ENCODE results near the gene CAVIN2.

CAVIN2 gene

GRCh38 chr2:191797942-191798876 is 48.7 kb downstream of the CAVIN2 start:
- H3K14ac ChIP-seq (ENCODE audit: low read length): no peak overlapping the region
- no peaks in the 10 kb centered on the region for H3K36me3 ChIP-seq (ENCODE audit: control insufficient read depth in 1 of 2, insufficient read depth in 2 of 2, low read length in 2 of 2)
- no peak overlapping the region for H3K18ac ChIP-seq (ENCODE audit: low read length)
- H3K23ac ChIP-seq (ENCODE audit: low read length): no peak overlapping the region
- no peak overlapping the region for H3K4ac ChIP-seq (ENCODE audit: low read depth, low read length)
- H4K91ac ChIP-seq (ENCODE audit: low read depth, low read length): no peak overlapping the region
- no peaks in the 10 kb centered on the region for H3K79me2 ChIP-seq (ENCODE audit: control insufficient read depth, insufficient read depth, low read length, poor library complexity)
- H2BK120ac ChIP-seq (ENCODE audit: insufficient read depth, low read length, poor library complexity): no peak overlapping the region
- no peak overlapping the region for H3K27ac ChIP-seq (ENCODE audit: low read depth, low read length)
- H3K9me3 ChIP-seq (ENCODE audit: insufficient read depth, low read depth, low read length): no peaks in the 10 kb centered on the region
- H2AK5ac ChIP-seq (ENCODE audit: low read length): no peak overlapping the region
- no peak overlapping the region for H2AFZ ChIP-seq (ENCODE audit: insufficient read depth, low read length, poor library complexity)
- no peak overlapping the region for H2BK5ac ChIP-seq (ENCODE audit: low read depth, low read length, poor library complexity)
- no peak overlapping the region for H4K8ac ChIP-seq (ENCODE audit: low read depth, low read length)
- H3K27me3 ChIP-seq (ENCODE audit: insufficient read depth, low read length): no peaks in the 10 kb centered on the region
- WGBS (ENCODE audit: extremely low coverage, insufficient coverage, insufficient read length): no CpG with 5 or more reads among the region's 2 CpGs
- H2BK12ac ChIP-seq (ENCODE audit: low read length): no peak overlapping the region
- H3K4me3 ChIP-seq (ENCODE audit: low read depth, low read length): no peak overlapping the region
- no peak overlapping the region for H3K9ac ChIP-seq (ENCODE audit: low read length)
- no peaks in the 10 kb centered on the region for H3K79me1 ChIP-seq (ENCODE audit: low read length)
- no peak overlapping the region for H4K12ac ChIP-seq (ENCODE audit: low read depth, low read length)
- H3K4me1 ChIP-seq (ENCODE audit: control insufficient read depth in 1 of 2, insufficient read depth in 2 of 2, low read length in 2 of 2): no peaks in the 10 kb centered on the region
- DNase-seq: no peak
- no peak overlapping the region for H3K4me2 ChIP-seq (ENCODE audit: low read length)

- Histone ChIP-seq H4K8ac (ENCODE audit: low read depth, low read length) (no peak overlapping the region), H3K4me2 (ENCODE audit: low read length) (no peak overlapping the region), H3K27me3 (ENCODE audit: insufficient read depth, low read length) (no peaks in the 10 kb centered on the region), H3K4me1 (ENCODE audit: control insufficient read depth in 1 of 2, insufficient read depth in 2 of 2, low read length in 2 of 2) (no peaks in the 10 kb centered on the region), H3K18ac (ENCODE audit: low read length) (no peak overlapping the region), H2BK120ac (ENCODE audit: insufficient read depth, low read length, poor library complexity) (no peak overlapping the region), H3K27ac (ENCODE audit: low read depth, low read length) (no peak overlapping the region), H3K4ac (ENCODE audit: low read depth, low read length) (no peak overlapping the region), H3K36me3 (ENCODE audit: control insufficient read depth in 1 of 2, insufficient read depth in 2 of 2, low read length in 2 of 2) (no peaks in the 10 kb centered on the region), H2AFZ (ENCODE audit: insufficient read depth, low read length, poor library complexity) (no peak overlapping the region), H3K14ac (ENCODE audit: low read length) (no peak overlapping the region), H2BK12ac (ENCODE audit: low read length) (no peak overlapping the region), H2BK5ac (ENCODE audit: low read depth, low read length, poor library complexity) (no peak overlapping the region), H3K9me3 (ENCODE audit: insufficient read depth, low read depth, low read length) (no peaks in the 10 kb centered on the region), H3K79me1 (ENCODE audit: low read length) (no peaks in the 10 kb centered on the region), H3K79me2 (ENCODE audit: control insufficient read depth, insufficient read depth, low read length, poor library complexity) (no peaks in the 10 kb centered on the region), H2AK5ac (ENCODE audit: low read length) (no peak overlapping the region), H4K12ac (ENCODE audit: low read depth, low read length) (no peak overlapping the region), H4K91ac (ENCODE audit: low read depth, low read length) (no peak overlapping the region), H3K23ac (ENCODE audit: low read length) (no peak overlapping the region), H3K4me3 (ENCODE audit: low read depth, low read length) (no peak overlapping the region), H3K9ac (ENCODE audit: low read length) (no peak overlapping the region)
- WGBS (ENCODE audit: extremely low coverage, insufficient coverage, insufficient read length): no CpG with 5 or more reads among the region's 4 CpGs
- DNase-seq: no peak
Measured at GRCh38 chr2:191797500-191797899, 49.4 kb downstream of the CAVIN2 start.

- WGBS (ENCODE audit: extremely low coverage, insufficient coverage, insufficient read length): no CpG with 5 or more reads among the region's 2 CpGs
- H3K27ac ChIP-seq (ENCODE audit: low read depth, low read length): no peak overlapping the region
Measured at GRCh38 chr2:191795715-191796114, 51.2 kb downstream of the CAVIN2 start.

GRCh38 chr2:191791953-191792560 is 54.8 kb downstream of the CAVIN2 start:
- H3K79me2 ChIP-seq (ENCODE audit: control insufficient read depth, insufficient read depth, low read length, poor library complexity): no peaks in the 10 kb centered on the region
- H3K4me1 ChIP-seq (ENCODE audit: control insufficient read depth in 1 of 2, insufficient read depth in 2 of 2, low read length in 2 of 2): peaks cover 0 to 4% of the 10 kb centered on the region in 2 experiments
- H3K4me2 ChIP-seq (ENCODE audit: low read length): no peak overlapping the region
- no peak overlapping the region for H2BK120ac ChIP-seq (ENCODE audit: insufficient read depth, low read length, poor library complexity)
- H4K91ac ChIP-seq (ENCODE audit: low read depth, low read length): no peak overlapping the region
- no peaks in the 10 kb centered on the region for H3K36me3 ChIP-seq (ENCODE audit: control insufficient read depth in 1 of 2, insufficient read depth in 2 of 2, low read length in 2 of 2)
- no CpG with 5 or more reads among the region's 3 CpGs for WGBS (ENCODE audit: extremely low coverage, insufficient coverage, insufficient read length)
- H3K79me1 ChIP-seq (ENCODE audit: low read length): no peaks in the 10 kb centered on the region
- no peaks in the 10 kb centered on the region for H3K9me3 ChIP-seq (ENCODE audit: insufficient read depth, low read depth, low read length)
- H3K14ac ChIP-seq (ENCODE audit: low read length): no peak overlapping the region
- no peak overlapping the region for H2AFZ ChIP-seq (ENCODE audit: insufficient read depth, low read length, poor library complexity)
- no peak overlapping the region for H2BK5ac ChIP-seq (ENCODE audit: low read depth, low read length, poor library complexity)
- no peak overlapping the region for H4K8ac ChIP-seq (ENCODE audit: low read depth, low read length)
- H2BK12ac ChIP-seq (ENCODE audit: low read length): no peak overlapping the region
- no peak overlapping the region for H4K12ac ChIP-seq (ENCODE audit: low read depth, low read length)
- no peak overlapping the region for H3K4ac ChIP-seq (ENCODE audit: low read depth, low read length)
- no peak overlapping the region for H3K9ac ChIP-seq (ENCODE audit: low read length)
- no peak overlapping the region for H3K18ac ChIP-seq (ENCODE audit: low read length)
- no peak overlapping the region for H3K4me3 ChIP-seq (ENCODE audit: low read depth, low read length)
- no peaks in the 10 kb centered on the region for H3K27me3 ChIP-seq (ENCODE audit: insufficient read depth, low read length)
- no peak overlapping the region for H3K27ac ChIP-seq (ENCODE audit: low read depth, low read length)
- peak in 1 of 2 donors; percentile 46 for DNase-seq
- no peak overlapping the region for H2AK5ac ChIP-seq (ENCODE audit: low read length)
- no peak overlapping the region for H3K23ac ChIP-seq (ENCODE audit: low read length)

More at GRCh38 chr2:191795715-191796114, 51.2 kb downstream of the CAVIN2 start:
- Histone ChIP-seq H3K9ac (ENCODE audit: low read length) (no peak overlapping the region), H3K23ac (ENCODE audit: low read length) (no peak overlapping the region), H2AK5ac (ENCODE audit: low read length) (no peak overlapping the region), H4K91ac (ENCODE audit: low read depth, low read length) (no peak overlapping the region), H3K4me2 (ENCODE audit: low read length) (no peak overlapping the region), H3K79me2 (ENCODE audit: control insufficient read depth, insufficient read depth, low read length, poor library complexity) (no peaks in the 10 kb centered on the region), H3K14ac (ENCODE audit: low read length) (no peak overlapping the region), H3K4ac (ENCODE audit: low read depth, low read length) (no peak overlapping the region), H3K18ac (ENCODE audit: low read length) (no peak overlapping the region), H3K4me3 (ENCODE audit: low read depth, low read length) (no peak overlapping the region), H2AFZ (ENCODE audit: insufficient read depth, low read length, poor library complexity) (no peak overlapping the region), H2BK12ac (ENCODE audit: low read length) (no peak overlapping the region), H3K27me3 (ENCODE audit: insufficient read depth, low read length) (no peaks in the 10 kb centered on the region), H3K79me1 (ENCODE audit: low read length) (no peaks in the 10 kb centered on the region), H4K8ac (ENCODE audit: low read depth, low read length) (no peak overlapping the region), H2BK120ac (ENCODE audit: insufficient read depth, low read length, poor library complexity) (no peak overlapping the region), H3K4me1 (ENCODE audit: control insufficient read depth in 1 of 2, insufficient read depth in 2 of 2, low read length in 2 of 2) (peaks cover 0 to 4% of the 10 kb centered on the region in 2 experiments), H2BK5ac (ENCODE audit: low read depth, low read length, poor library complexity) (no peak overlapping the region), H4K12ac (ENCODE audit: low read depth, low read length) (no peak overlapping the region), H3K9me3 (ENCODE audit: insufficient read depth, low read depth, low read length) (no peaks in the 10 kb centered on the region), H3K36me3 (ENCODE audit: control insufficient read depth in 1 of 2, insufficient read depth in 2 of 2, low read length in 2 of 2) (no peaks in the 10 kb centered on the region)
- no peak for DNase-seq

All from trophoblast cell (in vitro differentiated cells and primary cell).